ENCODE measurements around the gene CRYZL1. TPM values are rescaled to one million over a fixed set of nuclear protein-coding genes. Genes with fewer than 3 reads are reported as not detected.

The CRYZL1 gene
- total and polyA plus RNA-seq, 4 experiments from 2014 or later, result 34.4 to 64.2 (median 51.3) TPM

GRCh38 chr21:33541756-33542639 is 99.5 kb downstream of the CRYZL1 start, which contains the start of gene GART:
TSS of gene GART (minus strand) at chr21:33542117. CDS start at chr21:33539315, 2,802 bp downstream.
- Mint-ChIP-seq H3K4me1 (peaks cover 27 to 65% (median 43%) of the 10 kb centered on the region in 4 donors), H3K36me3 (peaks cover 16 to 47% of the 10 kb centered on the region in 2 donors), H3K27me3 (no peaks in the 10 kb centered on the region), H3K9me3 (peaks cover 0 to 4% (median 0%) of the 10 kb centered on the region in 8 donors), H3K4me3 (peak within 1 kb of the TSS; percentile 96 to 100 (median 98)), H3K27ac (peak within 1 kb of the TSS; percentile 98 to 100 (median 100))
- ChIA-PET CTCF (ENCODE audit: partially characterized antibody) (interaction anchor here (1.0 to 2.1 kb wide), 3 partner anchors 47 to 64 kb away, joined by 3 to 6 read pairs (median 3); partner anchors contain the start of genes DONSON and TMEM50B), POLR2A (ENCODE audit: partially characterized antibody) (interaction anchor here (0.6 to 4.7 kb wide), 18 partner anchors 9 to 1392 kb away, joined by 3 to 93 read pairs (median 7); partner anchors contain the start of genes CFAP298, DNAJC28, DONSON and IFNAR1)
- intact Hi-C loops (cut with micrococcal nuclease), result loop anchor here (1.0 to 10.0 kb wide), 8 partner anchors 51 to 1505 kb away; partner anchors contain the start of genes CFAP298, DNAJC28, IFNAR1 and ITSN1
- DNase-seq, result peak; percentile 79 to 87 (median 82)
- Histone ChIP-seq H3K4me3 (ENCODE audit: low read length in 2 of 2) (peak within 1 kb of the TSS; percentile 87 to 96), H3K27ac (ENCODE audit: low read depth, low read length) (peak within 1 kb of the TSS; percentile 99), H3K36me3 (ENCODE audit: insufficient read depth, low read length) (peaks cover 11% of the 10 kb centered on the region), H3K9me3 (ENCODE audit: control insufficient read depth in 1 of 2, low read length in 2 of 2) (no peaks in the 10 kb centered on the region), H3K27me3 (ENCODE audit: insufficient read depth, low read length) (no peaks in the 10 kb centered on the region), H3K4me1 (ENCODE audit: insufficient read depth, low read length) (peaks cover 44% of the 10 kb centered on the region)

GRCh38 chr21:33541105-33541711 is 100.3 kb downstream of the CRYZL1 start:
- Mint-ChIP-seq H3K4me1 (peaks cover 28 to 63% (median 42%) of the 10 kb centered on the region in 4 donors), H3K27me3 (no peaks in the 10 kb centered on the region), H3K9me3 (peaks cover 0 to 4% (median 0%) of the 10 kb centered on the region in 8 donors), H3K4me3 (peak overlapping the region; percentile 96 to 100 (median 98)), H3K36me3 (peaks cover 20 to 55% of the 10 kb centered on the region in 2 donors), H3K27ac (peak overlapping the region; percentile 98 to 100 (median 100))
- peak in 1 of 5 donors; percentile 20 for DNase-seq
- intact Hi-C loops (cut with micrococcal nuclease), result loop anchor here (5.0 to 10.0 kb wide), 2 partner anchors 156 to 1506 kb away; partner anchors contain the start of gene RUNX1
- Histone ChIP-seq H3K4me1 (ENCODE audit: insufficient read depth, low read length) (peaks cover 43% of the 10 kb centered on the region), H3K27ac (ENCODE audit: low read depth, low read length) (peak overlapping the region; percentile 99), H3K9me3 (ENCODE audit: control insufficient read depth in 1 of 2, low read length in 2 of 2) (no peaks in the 10 kb centered on the region), H3K27me3 (ENCODE audit: insufficient read depth, low read length) (no peaks in the 10 kb centered on the region), H3K4me3 (ENCODE audit: low read length in 2 of 2) (peak overlapping the region; percentile 87 to 96), H3K36me3 (ENCODE audit: insufficient read depth, low read length) (peaks cover 19% of the 10 kb centered on the region)
- ChIA-PET POLR2A (ENCODE audit: partially characterized antibody) (interaction anchor here (1.1 to 4.7 kb wide), 11 partner anchors 10 to 928 kb away, joined by 4 to 93 read pairs (median 8); partner anchors contain the start of genes CFAP298, DNAJC28, DONSON and IFNAR1), CTCF (ENCODE audit: partially characterized antibody) (interaction anchor here (2.1 kb wide), 1 partner anchor 65 kb away, joined by 6 read pairs; no protein-coding TSS in a partner anchor)

GRCh38 chr21:33540711-33541104 is 100.8 kb downstream of the CRYZL1 start:
- Mint-ChIP-seq H3K4me3 (peak overlapping the region; percentile 69 to 99 (median 90)), H3K9me3 (peaks cover 0 to 4% (median 0%) of the 10 kb centered on the region in 8 donors), H3K27ac (peak overlapping the region; percentile 54 to 100 (median 91)), H3K36me3 (peaks cover 16 to 54% of the 10 kb centered on the region in 2 donors), H3K27me3 (no peaks in the 10 kb centered on the region), H3K4me1 (peaks cover 25 to 58% (median 37%) of the 10 kb centered on the region in 4 donors)
- intact Hi-C loops (cut with micrococcal nuclease), result loop anchor here (5.0 to 10.0 kb wide), 2 partner anchors 156 to 1507 kb away; partner anchors contain the start of gene RUNX1
- no peaks in the 10 kb centered on the region for H3K9me3 ChIP-seq (ENCODE audit: control insufficient read depth in 1 of 2, low read length in 2 of 2)
- ChIA-PET CTCF (ENCODE audit: partially characterized antibody) (interaction anchor here (2.1 kb wide), 1 partner anchor 65 kb away, joined by 6 read pairs; no protein-coding TSS in a partner anchor), POLR2A (ENCODE audit: partially characterized antibody) (interaction anchor here (2.3 to 4.7 kb wide), 3 partner anchors 30 to 61 kb away, joined by 8 to 93 read pairs (median 38); partner anchors contain the start of genes DONSON and TMEM50B)
- H3K27ac ChIP-seq (ENCODE audit: low read depth, low read length), result no peak overlapping the region
- no peak for DNase-seq
- peaks cover 38% of the 10 kb centered on the region for H3K4me1 ChIP-seq (ENCODE audit: insufficient read depth, low read length)
- no peak overlapping the region for H3K4me3 ChIP-seq (ENCODE audit: low read length in 2 of 2)
- H3K36me3 ChIP-seq (ENCODE audit: insufficient read depth, low read length), result peaks cover 23% of the 10 kb centered on the region
- no peaks in the 10 kb centered on the region for H3K27me3 ChIP-seq (ENCODE audit: insufficient read depth, low read length)

GRCh38 chr21:33539616-33540015 is 101.9 kb downstream of the CRYZL1 start:
- intact Hi-C loops (cut with micrococcal nuclease), result loop anchor here (5.0 to 10.0 kb wide), 2 partner anchors 155 to 1508 kb away; partner anchors contain the start of gene RUNX1
- POLR2A ChIA-PET (ENCODE audit: partially characterized antibody), result interaction anchor here (1.0 to 4.7 kb wide), 2 partner anchors 60 to 768 kb away, joined by 4 to 93 read pairs; partner anchors contain the start of genes PAXBP1 and TMEM50B
- Mint-ChIP-seq H3K27me3 (no peaks in the 10 kb centered on the region), H3K4me1 (peaks cover 17 to 49% (median 31%) of the 10 kb centered on the region in 4 donors), H3K4me3 (no peak overlapping the region), H3K9me3 (peaks cover 0 to 4% (median 0%) of the 10 kb centered on the region in 8 donors), H3K36me3 (peaks cover 18 to 63% of the 10 kb centered on the region in 2 donors), H3K27ac (peak overlapping the region in 1 of 7 donors; percentile 31)
- DNase-seq, result no peak
- H3K27ac ChIP-seq (ENCODE audit: low read depth, low read length), result no peak overlapping the region
- H3K36me3 ChIP-seq (ENCODE audit: insufficient read depth, low read length), result peaks cover 31% of the 10 kb centered on the region
- CTCF ChIA-PET (ENCODE audit: partially characterized antibody), result no interaction called here
- H3K4me1 ChIP-seq (ENCODE audit: insufficient read depth, low read length), result peaks cover 27% of the 10 kb centered on the region
- H3K27me3 ChIP-seq (ENCODE audit: insufficient read depth, low read length), result no peaks in the 10 kb centered on the region
- no peaks in the 10 kb centered on the region for H3K9me3 ChIP-seq (ENCODE audit: control insufficient read depth in 1 of 2, low read length in 2 of 2)
- H3K4me3 ChIP-seq (ENCODE audit: low read length in 2 of 2), result no peak overlapping the region

Other genes with a start within 250 kb of the CRYZL1 start
- gene IFNGR2, start 238.3 kb downstream of the CRYZL1 start, total RNA-seq, result 10 to 100 TPM; 20.7 to 22.9 TPM
- 10 to 100 TPM in 1 of 2 donors, 1 to 10 TPM in 1; 8.7 to 24.3 TPM for gene IFNGR2, start 238.3 kb downstream of the CRYZL1 start, polyA plus RNA-seq
- gene TMEM50B, start 161.8 kb downstream of the CRYZL1 start, total RNA-seq, result 100 to 1,000 TPM; 110 to 112 TPM
- 10 to 100 TPM; 49.2 to 66.5 TPM for gene TMEM50B, start 161.8 kb downstream of the CRYZL1 start, polyA plus RNA-seq
- 1 to 10 TPM; 1.3 to 1.6 TPM for gene DNAJC28, start 150.0 kb downstream of the CRYZL1 start, total RNA-seq
- under 1 TPM; 0.56 to 0.98 TPM for gene DNAJC28, start 150.0 kb downstream of the CRYZL1 start, polyA plus RNA-seq
- gene GART, start 99.6 kb downstream of the CRYZL1 start, total RNA-seq, result 10 to 100 TPM; 75.4 to 85.1 TPM
- 10 to 100 TPM; 56.1 to 57.7 TPM for gene GART, start 99.6 kb downstream of the CRYZL1 start, polyA plus RNA-seq
- gene SON, start 98.7 kb downstream of the CRYZL1 start, total RNA-seq, result 100 to 1,000 TPM; 436 to 454 TPM
- 100 to 1,000 TPM; 314 to 639 TPM for gene SON, start 98.7 kb downstream of the CRYZL1 start, polyA plus RNA-seq
- 10 to 100 TPM; 11.0 to 13.7 TPM for gene DONSON, start 53.1 kb downstream of the CRYZL1 start, total RNA-seq
- 1 to 10 TPM; 2.2 to 4.0 TPM for gene DONSON, start 53.1 kb downstream of the CRYZL1 start, polyA plus RNA-seq
- 1 to 10 TPM; 2.9 to 3.9 TPM for gene ITSN1, start 760 bp upstream of the CRYZL1 start, total RNA-seq
- gene ITSN1, start 760 bp upstream of the CRYZL1 start, polyA plus RNA-seq, result 1 to 10 TPM; 1.0 to 3.1 TPM